ENCODE results near the gene KIF6.
"Not testable (repeated sequence)": the region's sequence is repeated elsewhere in the genome, so short reads cannot be mapped to it uniquely, and the experiment has no call there.

KIF6 gene

DNA sequence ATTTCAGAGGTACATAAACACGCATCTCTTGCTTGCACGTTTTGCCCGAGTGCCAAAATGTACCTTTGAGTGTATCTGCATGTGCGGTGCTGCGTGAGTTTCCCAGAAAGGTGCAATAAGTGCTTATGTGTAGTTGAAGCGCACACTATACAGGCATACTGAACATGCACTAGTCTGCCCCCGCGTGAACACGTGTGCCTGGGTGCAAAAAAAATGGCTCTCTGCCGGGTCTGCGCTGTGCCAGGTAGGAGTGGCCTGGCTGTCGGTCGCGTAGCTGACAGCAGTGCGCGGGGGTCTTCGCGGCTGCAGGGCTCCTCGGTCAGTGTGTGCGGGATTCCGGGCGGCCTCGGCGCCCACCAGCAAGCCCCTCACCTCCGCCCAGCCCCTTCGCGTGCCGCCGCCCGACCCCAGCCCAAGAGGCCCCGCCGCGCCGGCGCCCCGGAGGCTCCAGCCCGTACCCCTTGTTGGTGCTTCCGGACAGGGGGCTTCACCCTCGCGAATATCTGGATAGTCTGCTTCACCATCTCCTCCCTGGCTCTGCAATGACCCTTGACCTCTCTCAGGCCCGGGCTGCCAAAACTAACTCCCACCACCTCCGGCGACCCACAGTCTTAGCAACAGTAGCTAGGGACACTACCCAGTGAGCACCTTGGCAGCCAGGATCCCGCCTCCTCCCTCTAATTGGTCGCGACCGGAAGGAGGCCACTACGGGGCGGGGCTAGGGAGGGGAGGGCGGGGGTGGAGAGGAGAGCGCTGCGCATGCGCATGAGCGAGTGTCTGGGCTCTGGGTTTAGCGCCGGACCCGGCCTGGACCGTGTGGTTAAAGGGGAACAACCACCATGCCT lies at the start of gene KIF6:
Gene KIF6 (minus strand): TSS at position 622 of the 845 bp plus-strand sequence. CDS start 98 bp downstream, at position 524.
- peak; percentile 59 for DNase-seq

- DNase-seq, result no peak
Measured at GRCh38 chr6:39773782-39774181, 48.6 kb upstream of the KIF6 start.

- no peak for DNase-seq
Measured at GRCh38 chr6:39772559-39773273, 47.5 kb upstream of the KIF6 start.

DNA sequence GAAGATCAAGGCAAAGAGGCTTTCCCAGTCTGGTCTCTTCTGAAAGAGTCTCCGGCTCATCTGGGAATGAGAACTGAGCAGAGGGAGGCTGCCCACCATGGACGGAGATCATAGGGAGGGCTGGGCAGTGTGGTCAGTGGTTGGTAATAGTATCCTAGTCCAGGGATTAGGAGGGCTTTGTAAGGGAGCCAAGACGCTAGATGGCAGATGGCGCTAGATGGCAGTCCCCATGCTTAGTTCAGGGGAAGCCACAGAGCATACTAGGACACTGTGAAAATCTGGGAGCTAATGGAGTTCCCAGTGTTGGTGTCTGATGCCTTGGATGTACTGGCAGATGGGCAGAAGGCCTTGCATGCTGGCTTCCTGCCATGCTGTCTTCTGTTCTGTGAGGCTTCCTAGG lies 45.2 kb upstream of the KIF6 start:
- DNase-seq, result no peak

GRCh38 chr6:39769012-39769411 lies 43.8 kb upstream of the KIF6 start:
- DNase-seq, result no peak

DNA sequence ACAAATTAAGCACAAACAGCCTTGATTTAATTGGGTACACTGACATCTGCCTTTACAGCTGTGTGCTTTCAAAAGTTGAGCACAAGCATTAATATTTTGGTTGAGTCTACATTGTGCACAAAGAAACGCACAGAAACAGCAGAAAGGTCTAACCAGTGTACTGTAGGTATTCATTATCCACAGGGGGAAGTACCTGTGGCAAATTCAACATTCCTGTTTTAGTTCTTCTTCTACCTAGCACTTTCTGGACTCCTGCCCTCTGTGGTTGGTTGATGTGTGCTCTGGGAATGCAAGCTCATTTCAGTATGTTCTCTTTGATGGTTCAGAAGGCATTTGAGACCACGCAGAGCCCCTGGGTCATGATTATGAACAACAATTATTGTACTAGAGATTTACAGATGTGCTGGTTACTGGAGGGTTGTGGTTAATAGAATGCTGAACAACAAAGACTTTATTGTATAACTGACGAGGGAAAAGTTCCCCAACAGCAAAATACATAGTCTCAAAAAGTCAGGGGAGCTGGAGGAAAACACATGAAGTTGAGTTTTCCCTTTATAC lies 40.4 kb upstream of the KIF6 start:
- DNase-seq, result no peak

GRCh38 chr6:39760226-39760952 lies 35.2 kb upstream of the KIF6 start:
- DNase-seq, result no peak

DNA sequence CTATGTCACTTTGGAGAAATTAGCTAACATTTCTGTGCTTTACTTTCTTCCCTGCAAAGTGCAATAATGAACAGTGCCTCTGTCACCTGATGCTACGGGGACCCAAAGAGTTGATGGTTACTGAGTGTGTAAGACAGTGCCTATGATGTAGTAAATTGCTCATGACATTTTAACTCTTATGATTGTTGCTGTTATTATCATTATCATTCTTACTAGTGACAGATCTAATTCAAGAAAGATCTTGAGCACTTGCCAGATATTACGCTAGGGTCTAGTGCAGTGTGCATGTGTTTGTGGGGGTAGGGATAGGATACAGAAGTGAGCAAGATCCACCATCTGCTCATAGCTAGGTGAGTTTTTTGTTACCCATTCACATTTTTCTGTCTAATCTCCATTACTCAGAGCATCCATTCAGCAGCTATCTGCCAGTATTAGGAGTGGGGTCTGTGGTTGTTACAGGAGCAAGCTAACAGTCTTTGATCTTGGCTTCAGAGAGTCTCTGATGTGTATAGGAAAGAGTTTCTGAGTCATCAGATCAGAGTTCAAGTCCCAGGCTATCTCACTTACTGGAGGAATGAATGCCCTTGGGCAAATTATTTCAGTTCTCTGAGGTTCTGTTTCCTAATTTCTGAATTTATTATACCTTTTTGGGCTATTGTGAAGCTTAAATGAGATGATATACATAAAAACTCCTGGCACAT lies 33.8 kb upstream of the KIF6 start:
- DNase-seq, result no peak

DNA sequence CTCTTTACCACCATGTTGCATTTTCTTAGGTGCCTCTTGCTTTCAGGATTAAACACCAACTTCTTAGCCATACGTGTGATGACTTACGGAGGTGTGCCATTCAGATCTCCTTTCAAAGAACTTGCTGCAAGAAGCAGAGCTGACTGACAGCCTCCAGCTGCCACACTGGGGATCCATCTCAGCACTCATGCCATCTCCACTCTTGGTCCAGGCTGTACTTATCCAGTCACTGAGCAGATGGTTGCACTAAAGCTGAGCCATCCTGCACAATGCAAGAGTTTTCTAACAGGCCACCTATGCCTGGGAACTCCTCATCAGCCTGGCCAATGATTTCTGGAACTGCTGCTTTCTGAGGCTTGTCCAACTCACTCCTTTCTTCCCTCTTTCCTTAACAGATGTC lies 31.4 kb upstream of the KIF6 start:
- no peak for DNase-seq

DNA sequence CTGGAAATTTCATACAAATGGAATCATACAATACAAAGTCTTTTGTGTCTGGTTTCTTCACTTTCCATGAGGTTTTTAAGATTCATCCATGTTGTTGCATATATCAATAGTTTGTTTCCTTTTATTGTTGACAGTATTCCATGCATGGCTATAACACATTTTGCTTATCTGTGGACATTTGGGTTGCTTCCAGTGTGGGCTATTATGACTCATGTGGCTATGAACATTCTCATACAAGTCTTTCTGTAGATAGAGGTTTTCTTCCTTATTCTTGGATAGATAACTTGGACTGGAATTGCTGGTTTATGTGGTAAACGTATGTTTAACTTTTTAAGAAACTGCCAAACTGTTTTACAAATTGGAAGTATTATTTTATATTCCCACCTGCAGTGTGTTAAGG lies 30.0 kb upstream of the KIF6 start:
- DNase-seq, result no peak

DNA sequence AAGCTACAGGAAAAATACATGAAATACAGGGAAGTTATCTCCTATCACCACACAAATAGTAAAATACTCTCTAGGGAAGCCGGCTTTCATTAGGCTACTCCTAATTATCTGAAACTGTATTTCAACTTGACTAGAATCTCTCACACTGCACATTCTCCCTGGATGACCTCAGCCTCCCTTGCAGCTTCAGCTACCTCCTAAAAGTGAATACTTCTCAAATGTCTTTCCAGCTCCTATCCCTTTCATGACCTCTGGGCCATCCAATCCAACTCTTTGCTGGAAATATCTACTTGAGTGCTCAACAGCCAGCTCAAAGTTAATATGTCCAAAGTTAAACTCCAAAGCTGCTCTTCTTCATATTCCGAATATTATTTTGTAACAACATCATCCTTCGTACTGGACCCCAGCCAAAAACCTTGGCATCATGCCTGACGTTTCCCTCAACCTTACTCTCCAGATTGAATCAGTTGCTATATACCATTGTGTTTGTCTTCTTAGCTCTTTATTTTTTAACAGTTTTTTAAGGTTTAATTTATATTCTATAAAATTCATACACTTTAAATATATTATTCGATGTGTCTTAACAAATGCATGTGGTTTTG lies 29.4 kb upstream of the KIF6 start:
- no peak for DNase-seq

DNA sequence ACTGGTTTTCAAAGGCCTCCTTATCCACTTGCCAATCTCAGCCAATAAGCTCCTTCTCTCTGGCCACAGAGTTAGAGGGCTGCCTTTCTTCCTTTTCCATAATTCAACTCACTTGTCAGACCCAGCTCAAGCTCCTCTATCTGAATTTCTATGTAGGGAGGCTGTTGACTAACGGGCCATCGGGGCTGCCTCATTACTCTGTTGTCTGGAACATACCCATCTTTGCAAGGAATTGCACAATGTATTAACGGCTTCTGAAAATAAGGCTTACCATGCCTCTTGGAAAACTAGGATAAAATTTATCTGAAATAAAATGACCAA lies 28.5 kb upstream of the KIF6 start:
- no peak for DNase-seq

GRCh38 chr6:39752835-39753724 lies 27.9 kb upstream of the KIF6 start:
- DNase-seq, result no peak

- no peak for DNase-seq
Measured at GRCh38 chr6:39746795-39747194, 21.6 kb upstream of the KIF6 start.

DNA sequence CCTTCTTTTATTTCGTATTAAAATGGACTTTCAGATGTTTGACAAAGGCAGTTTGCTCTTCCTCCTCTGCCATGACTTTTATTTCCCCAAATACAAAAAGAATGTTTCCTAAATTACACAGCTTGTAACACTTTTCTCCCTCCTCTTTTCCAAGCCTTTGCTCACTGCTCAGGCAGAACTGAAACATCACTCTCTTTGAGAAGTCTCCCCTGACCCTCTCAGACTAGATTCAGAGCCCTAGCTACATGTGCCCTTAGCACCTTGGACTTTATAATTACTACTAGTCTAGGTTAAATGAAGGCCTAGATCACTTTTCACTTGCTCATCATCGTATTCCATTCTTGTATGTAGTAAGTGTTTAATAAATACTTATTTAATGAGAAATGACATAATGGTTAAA lies 8.5 kb upstream of the KIF6 start:
- DNase-seq, result no peak

- no peak for DNase-seq
Measured at GRCh38 chr6:39731565-39731964, 6.4 kb upstream of the KIF6 start.

DNA sequence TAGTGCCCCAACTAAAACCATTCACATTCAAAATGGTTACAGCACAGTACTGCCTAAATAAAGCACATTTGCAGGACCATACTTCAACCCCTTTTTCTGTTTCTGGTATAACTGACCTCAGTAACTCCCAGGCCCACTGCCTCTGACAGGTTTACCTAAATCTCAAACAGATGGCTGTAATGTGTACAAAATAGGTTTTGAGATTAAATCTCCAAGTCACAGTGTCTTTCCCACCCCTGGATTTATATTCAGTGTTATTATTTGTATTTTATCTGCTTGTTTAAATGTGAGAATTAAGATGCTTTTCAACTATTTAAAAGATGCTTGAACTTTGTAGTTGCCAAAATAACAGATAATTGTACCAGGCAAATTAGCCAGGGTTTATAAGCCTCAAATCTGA lies 4.7 kb upstream of the KIF6 start:
- DNase-seq, result no peak

DNA sequence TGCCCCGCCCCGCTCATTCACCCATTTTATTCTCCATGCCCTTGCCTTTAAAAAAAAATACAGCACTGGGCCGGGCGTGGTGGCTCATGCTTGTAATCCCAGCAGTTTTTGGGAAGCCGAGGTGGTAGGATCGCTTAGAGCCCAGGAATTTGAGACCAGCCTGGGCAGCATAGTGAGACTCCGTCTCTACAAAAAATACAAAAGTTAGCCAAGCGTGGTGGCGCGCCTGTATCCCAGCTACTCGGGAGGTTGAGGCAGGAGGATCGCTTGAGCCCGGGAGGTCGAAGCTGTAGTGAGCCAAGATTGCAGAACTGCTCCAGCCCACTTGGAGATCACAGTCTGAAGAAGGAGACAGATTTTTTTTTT lies 407 bp upstream of the KIF6 start:
- DNase-seq, result no peak

GRCh38 chr6:39723350-39723749 lies 1.9 kb downstream of the KIF6 start:
- not testable (repeated sequence) for DNase-seq

DNA sequence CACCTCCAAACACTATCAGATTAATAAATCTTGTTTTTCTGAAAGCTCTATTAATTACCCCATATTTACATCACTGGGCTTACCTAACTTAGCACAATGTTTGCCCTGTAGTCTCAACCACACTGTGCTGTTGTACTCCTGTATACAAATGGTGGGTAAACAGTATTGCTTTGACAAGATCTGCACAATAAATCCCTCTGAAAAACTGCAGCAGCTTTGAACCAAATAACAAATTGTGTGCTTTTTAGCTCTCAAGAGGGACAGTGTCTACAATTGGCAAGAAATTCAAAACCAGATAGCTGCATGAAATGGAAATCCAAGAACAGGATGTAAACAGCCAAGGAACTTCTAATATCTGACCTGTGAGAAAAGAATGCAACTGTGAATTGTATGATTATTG lies 10.4 kb downstream of the KIF6 start:
- no peak for DNase-seq

- DNase-seq, result no peak
Measured at GRCh38 chr6:39707962-39708683, 17.1 kb downstream of the KIF6 start.
